Mononuclear cell (primary cell): ENCODE data around the gene TIMM17A. TPM values are rescaled to one million over a fixed set of nuclear protein-coding genes. Genes with fewer than 3 reads are reported as not detected.
"Not testable (repeated sequence)": the region's sequence is repeated elsewhere in the genome, so short reads cannot be mapped to it uniquely, and the experiment has no call there.

ENCODE experiments used
- H3K27me3 ChIP-seq: 2 replicates; pipeline ENCODE4 v1.6.0; 2011; ENCODE audit warnings: low read length, control low read depth; ENCODE audit not compliant: insufficient read depth
- H3K4me1 ChIP-seq: 2 replicates; pipeline ENCODE4 v1.5.1; 2011; ENCODE audit warnings: mild to moderate bottlenecking, low read length, control low read depth; ENCODE audit not compliant: insufficient read depth
- H3K4me3 ChIP-seq: 2 replicates; pipeline ENCODE4 v1.5.1; 2011; ENCODE audit warnings: mild to moderate bottlenecking, low read length, moderate library complexity
- H3K9me3 ChIP-seq: 2 replicates; pipeline ENCODE4 v1.5.1; 2011; ENCODE audit warnings: low read depth, mild to moderate bottlenecking, control low read depth, low read length
- total RNA-seq: library from RNA; depleted of rRNA; stranded (reverse); fragments of >200 nt; gene quantifications from one replicate; pipeline ENCODE4 v1.2.3, GENCODE V29; 2012

TIMM17A gene
- total RNA-seq, 1 donor: 30.5 TPM

GRCh38 chr1:201930803-201931202, 24.5 kb upstream of the TIMM17A start:
- H3K4me3 ChIP-seq: no peak overlapping the region
- no peaks in the 10 kb centered on the region for H3K9me3 ChIP-seq
- H3K4me1 ChIP-seq: no peaks in the 10 kb centered on the region
- no peaks in the 10 kb centered on the region for H3K27me3 ChIP-seq

GRCh38 chr1:201933840-201934430, 21.4 kb upstream of the TIMM17A start:
- Histone ChIP-seq H3K9me3 (no peaks in the 10 kb centered on the region), H3K27me3 (no peaks in the 10 kb centered on the region), H3K4me1 (no peaks in the 10 kb centered on the region), H3K4me3 (no peak overlapping the region)

- Histone ChIP-seq H3K27me3 (no peaks in the 10 kb centered on the region), H3K4me1 (no peaks in the 10 kb centered on the region), H3K4me3 (no peak overlapping the region), H3K9me3 (no peaks in the 10 kb centered on the region)
Measured at GRCh38 chr1:201937624-201938213, 17.6 kb upstream of the TIMM17A start.

- Histone ChIP-seq H3K9me3 (no peaks in the 10 kb centered on the region), H3K4me1 (no peaks in the 10 kb centered on the region), H3K4me3 (no peak overlapping the region), H3K27me3 (no peaks in the 10 kb centered on the region)
Measured at GRCh38 chr1:201938440-201939035, 16.8 kb upstream of the TIMM17A start.

- Histone ChIP-seq H3K9me3 (no peaks in the 10 kb centered on the region), H3K4me1 (no peaks in the 10 kb centered on the region), H3K4me3 (no peak overlapping the region)
Measured at GRCh38 chr1:201939148-201939547, 16.2 kb upstream of the TIMM17A start.

GRCh38 chr1:201939574-201939973, 15.7 kb upstream of the TIMM17A start:
- no peak overlapping the region for H3K4me3 ChIP-seq
- H3K4me1 ChIP-seq: no peaks in the 10 kb centered on the region
- H3K27me3 ChIP-seq: peaks cover 6% of the 10 kb centered on the region
- no peaks in the 10 kb centered on the region for H3K9me3 ChIP-seq

More at GRCh38 chr1:201939148-201939547, 16.2 kb upstream of the TIMM17A start:
- peaks cover 4% of the 10 kb centered on the region for H3K27me3 ChIP-seq

- H3K9me3 ChIP-seq, H3K4me3 ChIP-seq, H3K4me1 ChIP-seq: not testable (repeated sequence)
- peaks cover 13% of the 10 kb centered on the region for H3K27me3 ChIP-seq
Measured at GRCh38 chr1:201940316-201940715, 15.0 kb upstream of the TIMM17A start.

GRCh38 chr1:201941420-201942128, 13.7 kb upstream of the TIMM17A start:
- H3K4me3 ChIP-seq: no peak overlapping the region
- H3K27me3 ChIP-seq: peaks cover 26% of the 10 kb centered on the region
- H3K9me3 ChIP-seq: no peaks in the 10 kb centered on the region
- H3K4me1 ChIP-seq: peaks cover 4% of the 10 kb centered on the region

- Histone ChIP-seq H3K4me3 (no peak overlapping the region), H3K9me3 (no peaks in the 10 kb centered on the region), H3K4me1 (peaks cover 8% of the 10 kb centered on the region), H3K27me3 (peaks cover 31% of the 10 kb centered on the region)
Measured at GRCh38 chr1:201942129-201942495, 13.2 kb upstream of the TIMM17A start.

- Histone ChIP-seq H3K4me3 (no peak overlapping the region), H3K4me1 (peaks cover 8% of the 10 kb centered on the region), H3K9me3 (no peaks in the 10 kb centered on the region), H3K27me3 (peaks cover 41% of the 10 kb centered on the region)
Measured at GRCh38 chr1:201944002-201944401, 11.3 kb upstream of the TIMM17A start.

GRCh38 chr1:201944639-201945038, 10.7 kb upstream of the TIMM17A start:
- H3K9me3 ChIP-seq: no peaks in the 10 kb centered on the region
- peaks cover 41% of the 10 kb centered on the region for H3K27me3 ChIP-seq
- peaks cover 8% of the 10 kb centered on the region for H3K4me1 ChIP-seq
- no peak overlapping the region for H3K4me3 ChIP-seq

- Histone ChIP-seq H3K4me1 (peaks cover 8% of the 10 kb centered on the region), H3K27me3 (peaks cover 41% of the 10 kb centered on the region), H3K4me3 (no peak overlapping the region), H3K9me3 (no peaks in the 10 kb centered on the region)
Measured at GRCh38 chr1:201945157-201945556, 10.1 kb upstream of the TIMM17A start.

GRCh38 chr1:201945863-201946223, 9.5 kb upstream of the TIMM17A start:
- no peak overlapping the region for H3K4me3 ChIP-seq
- H3K4me1 ChIP-seq: peaks cover 8% of the 10 kb centered on the region
- no peaks in the 10 kb centered on the region for H3K9me3 ChIP-seq
- peaks cover 41% of the 10 kb centered on the region for H3K27me3 ChIP-seq

- no peak within 1 kb of the TSS for H3K4me3 ChIP-seq
Measured at GRCh38 chr1:201946224-201946908, 8.9 kb upstream of the TIMM17A start, which contains the start of gene LMOD1. Gene LMOD1 (minus strand): TSS chr1:201946548. CDS start chr1:201946340, 208 bp downstream.

GRCh38 chr1:201947697-201948008, 7.7 kb upstream of the TIMM17A start:
- Histone ChIP-seq H3K4me1 (peaks cover 8% of the 10 kb centered on the region), H3K9me3 (no peaks in the 10 kb centered on the region), H3K27me3 (peaks cover 41% of the 10 kb centered on the region), H3K4me3 (no peak overlapping the region)

More at GRCh38 chr1:201946224-201946908, 8.9 kb upstream of the TIMM17A start, which contains the start of gene LMOD1:
- Histone ChIP-seq H3K27me3 (peaks cover 41% of the 10 kb centered on the region), H3K9me3 (no peaks in the 10 kb centered on the region), H3K4me1 (peaks cover 8% of the 10 kb centered on the region)
